Liver (tissue), 9 donors: ENCODE measurements around the gene HS3ST2. TPM values are rescaled to one million over a fixed set of nuclear protein-coding genes. Genes with fewer than 3 reads are reported as not detected.

Experiments used
- DNase-seq: peaks from one replicate; pipeline ENCODE4 v3.0.0-alpha.2; 2017; ENCODE audit warnings: low spot score
- H3K27ac ChIP-seq, 2 donors: one replicate each; pipeline ENCODE4 v1.7.0; 2013; ENCODE audit warnings: inconsistent platforms in 2 of 2, low read length in 2 of 2, control low read depth in 1 of 2, low read depth in 1 of 2, mild to moderate bottlenecking in 1 of 2
- H3K27me3 ChIP-seq, 4 donors: one replicate each; pipeline versions ENCODE4 v1.6.1 to v1.7.0; 2013; ENCODE audit warnings: low read length in 3 of 4, inconsistent platforms in 1 of 4, mild to moderate bottlenecking in 1 of 4, moderate library complexity in 1 of 4; ENCODE audit not compliant: control insufficient read depth in 4 of 4, insufficient read depth in 4 of 4
- H3K36me3 ChIP-seq, 4 donors: one replicate each; pipeline versions ENCODE4 v1.6.1 to v1.7.0; 2013; ENCODE audit warnings: low read length in 3 of 4, mild to moderate bottlenecking in 3 of 4, low read depth in 1 of 4, moderate library complexity in 1 of 4; ENCODE audit not compliant: control insufficient read depth in 4 of 4, insufficient read depth in 3 of 4
- H3K4me1 ChIP-seq, 4 donors: one replicate each; pipeline versions ENCODE4 v1.6.1 to v1.7.0; 2013; ENCODE audit warnings: low read length in 3 of 4, mild to moderate bottlenecking in 3 of 4, moderate library complexity in 1 of 4; ENCODE audit not compliant: control insufficient read depth in 4 of 4, insufficient read depth in 4 of 4
- H3K4me3 ChIP-seq, 3 donors: one replicate each; pipeline versions ENCODE4 v1.6.1 to v1.7.0; 2013; ENCODE audit warnings: low read length in 3 of 3, control low read depth in 1 of 3, low read depth in 1 of 3, mild to moderate bottlenecking in 1 of 3
- H3K9ac ChIP-seq, 2 donors: one replicate each; pipeline ENCODE4 v1.7.0; 2013; ENCODE audit warnings: low read length in 2 of 2, mild to moderate bottlenecking in 2 of 2, moderate library complexity in 2 of 2, control low read depth in 1 of 2, low read depth in 1 of 2
- H3K9me3 ChIP-seq, 4 donors: one replicate each; pipeline versions ENCODE4 v1.6.1 to v1.7.0; 2013; ENCODE audit warnings: low read length in 3 of 4; ENCODE audit not compliant: control insufficient read depth in 4 of 4
- EGR1 ChIP-seq, 2 donors: IDR thresholded peaks; 2 replicates each; pipeline ENCODE4 v1.6.1; 2016 to 2018; ENCODE audit warnings: antibody characterized with exemption in 2 of 2, low read depth in 2 of 2
- FOXA2 ChIP-seq: IDR thresholded peaks from 2 replicates; pipeline ENCODE4 v1.6.1; 2016; ENCODE audit warnings: antibody characterized with exemption
- GABPA ChIP-seq, 2 donors: IDR thresholded peaks in 1 of 2; conservative IDR thresholded peaks in 1 of 2; 2 replicates each; pipeline ENCODE4 v1.6.1; 2016; ENCODE audit warnings: antibody characterized with exemption in 2 of 2, mild to moderate bottlenecking in 1 of 2, moderate library complexity in 1 of 2
- HNF4A ChIP-seq, 2 donors: conservative IDR thresholded peaks; 2 replicates each; pipeline ENCODE4 v1.6.1; 2016; ENCODE audit warnings: antibody characterized with exemption in 2 of 2, mild to moderate bottlenecking in 2 of 2
- HNF4G ChIP-seq: IDR thresholded peaks from 2 replicates; pipeline ENCODE4 v1.6.1; 2016; ENCODE audit warnings: antibody characterized with exemption
- JUND ChIP-seq, 2 donors: IDR thresholded peaks; 2 replicates each; pipeline ENCODE4 v1.6.1; 2016; ENCODE audit warnings: antibody characterized with exemption in 2 of 2
- NR2F2 ChIP-seq: IDR thresholded peaks from 2 replicates; pipeline ENCODE4 v1.6.1; 2016; ENCODE audit warnings: antibody characterized with exemption
- RAD21 ChIP-seq, 2 donors: IDR thresholded peaks; 2 replicates each; pipeline ENCODE4 v1.6.1; 2016; ENCODE audit warnings: antibody characterized with exemption in 2 of 2, mild to moderate bottlenecking in 2 of 2
- RXRA ChIP-seq, 2 donors: IDR thresholded peaks; 2 replicates each; pipeline ENCODE4 v1.6.1; 2017 to 2018; ENCODE audit warnings: antibody characterized with exemption in 2 of 2, mild to moderate bottlenecking in 1 of 2
- SP1 ChIP-seq: IDR thresholded peaks from 2 replicates; pipeline ENCODE4 v1.6.1; 2018; ENCODE audit warnings: antibody characterized with exemption, mild to moderate bottlenecking
- TAF1 ChIP-seq: conservative IDR thresholded peaks from 2 replicates; pipeline ENCODE4 v1.6.1; 2016; ENCODE audit warnings: antibody characterized with exemption, mild to moderate bottlenecking
- YY1 ChIP-seq: IDR thresholded peaks from 2 replicates; pipeline ENCODE4 v1.6.1; 2016; ENCODE audit warnings: antibody characterized with exemption, mild to moderate bottlenecking
- WGBS: extraction: QIAGEN DNeasy Blood & Tissue Kit; methylation state at CpG from one replicate; pipeline ENCODE4 v1.1.7; 2013; 5-methylcytosine and 5-hydroxymethylcytosine counted together
- polyA plus RNA-seq, 2 donors: library from polyadenylated mRNA; stranded (reverse) in 1 of 2; unstranded in 1 of 2; fragments of 200-250 nt in 1 of 2; fragments of >200 nt in 1 of 2; fragmentation: Nextera tagmentation in 1 of 2; extraction: Ambion mirVana in 1 of 2; gene quantifications; one replicate each; pipeline versions ENCODE4 v1.2.1 to v1.2.3, GENCODE V29; 2013 to 2015
- total RNA-seq, 2 donors: library from RNA; depleted of rRNA; stranded (reverse); fragments of >200 nt; gene quantifications; one replicate each; pipeline ENCODE4 v1.2.3, GENCODE V29; 2014
- TF ChIP-seq, protein P1 (sequence below): IDR thresholded peaks from 2 replicates; pipeline ENCODE4 v1.6.1; 2016; ENCODE audit warnings: antibody characterized with exemption
- TF ChIP-seq, protein P2 (sequence below): IDR thresholded peaks from 2 replicates; pipeline ENCODE4 v1.6.1; 2016; ENCODE audit warnings: antibody characterized with exemption, mild to moderate bottlenecking
- TF ChIP-seq, protein P3 (sequence below): fragments of 150-350 bp; IDR thresholded peaks from 2 replicates; pipeline ENCODE4 v1.5.1; 2017; ENCODE audit warnings: improper control_type of control experiment, low read depth, low read length; ENCODE audit not compliant: missing input control
- TF ChIP-seq, protein P4 (sequence below): IDR thresholded peaks from 2 replicates; pipeline ENCODE4 v1.6.1; 2016; ENCODE audit warnings: antibody characterized with exemption
- donor health status: healthy.
- donor health status: healthy.
- donor health status: healthy.
- donor health status: healthy.
- donor health status: healthy.

HS3ST2 gene
- total and polyA plus RNA-seq, 4 donors = 0.08 to 0.14 (median 0.09) TPM; not detected in 1

DNA sequence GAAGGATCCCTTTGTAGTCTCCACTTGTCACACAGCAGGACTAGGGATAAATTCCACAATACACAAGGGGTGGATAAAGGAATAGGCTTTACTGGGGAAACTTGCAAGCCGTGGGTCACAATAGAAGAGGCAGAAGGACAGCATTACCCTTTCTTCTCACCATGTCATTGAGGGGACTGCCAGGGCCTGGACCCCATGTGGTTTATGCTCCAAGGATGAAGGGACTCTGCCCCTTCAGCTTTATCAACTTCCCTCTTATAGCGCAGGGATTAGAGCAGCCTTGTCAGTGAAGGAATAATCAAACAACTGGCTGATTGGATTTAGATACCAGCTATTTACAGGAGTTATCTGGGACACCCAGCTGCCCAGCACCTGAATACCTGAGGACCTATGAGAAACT lies 89.8 kb downstream of the HS3ST2 start:
- TF ChIP-seq HNF4G = no peak
- no peak for TF ChIP-seq RAD21 (IDR thresholded peaks at IDR 0.05)
- TF ChIP-seq, protein P1, sequence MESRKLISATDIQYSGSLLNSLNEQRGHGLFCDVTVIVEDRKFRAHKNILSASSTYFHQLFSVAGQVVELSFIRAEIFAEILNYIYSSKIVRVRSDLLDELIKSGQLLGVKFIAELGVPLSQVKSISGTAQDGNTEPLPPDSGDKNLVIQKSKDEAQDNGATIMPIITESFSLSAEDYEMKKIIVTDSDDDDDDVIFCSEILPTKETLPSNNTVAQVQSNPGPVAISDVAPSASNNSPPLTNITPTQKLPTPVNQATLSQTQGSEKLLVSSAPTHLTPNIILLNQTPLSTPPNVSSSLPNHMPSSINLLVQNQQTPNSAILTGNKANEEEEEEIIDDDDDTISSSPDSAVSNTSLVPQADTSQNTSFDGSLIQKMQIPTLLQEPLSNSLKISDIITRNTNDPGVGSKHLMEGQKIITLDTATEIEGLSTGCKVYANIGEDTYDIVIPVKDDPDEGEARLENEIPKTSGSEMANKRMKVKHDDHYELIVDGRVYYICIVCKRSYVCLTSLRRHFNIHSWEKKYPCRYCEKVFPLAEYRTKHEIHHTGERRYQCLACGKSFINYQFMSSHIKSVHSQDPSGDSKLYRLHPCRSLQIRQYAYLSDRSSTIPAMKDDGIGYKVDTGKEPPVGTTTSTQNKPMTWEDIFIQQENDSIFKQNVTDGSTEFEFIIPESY = no peak
- TF ChIP-seq TAF1 = no peak
- TF ChIP-seq, protein P2, sequence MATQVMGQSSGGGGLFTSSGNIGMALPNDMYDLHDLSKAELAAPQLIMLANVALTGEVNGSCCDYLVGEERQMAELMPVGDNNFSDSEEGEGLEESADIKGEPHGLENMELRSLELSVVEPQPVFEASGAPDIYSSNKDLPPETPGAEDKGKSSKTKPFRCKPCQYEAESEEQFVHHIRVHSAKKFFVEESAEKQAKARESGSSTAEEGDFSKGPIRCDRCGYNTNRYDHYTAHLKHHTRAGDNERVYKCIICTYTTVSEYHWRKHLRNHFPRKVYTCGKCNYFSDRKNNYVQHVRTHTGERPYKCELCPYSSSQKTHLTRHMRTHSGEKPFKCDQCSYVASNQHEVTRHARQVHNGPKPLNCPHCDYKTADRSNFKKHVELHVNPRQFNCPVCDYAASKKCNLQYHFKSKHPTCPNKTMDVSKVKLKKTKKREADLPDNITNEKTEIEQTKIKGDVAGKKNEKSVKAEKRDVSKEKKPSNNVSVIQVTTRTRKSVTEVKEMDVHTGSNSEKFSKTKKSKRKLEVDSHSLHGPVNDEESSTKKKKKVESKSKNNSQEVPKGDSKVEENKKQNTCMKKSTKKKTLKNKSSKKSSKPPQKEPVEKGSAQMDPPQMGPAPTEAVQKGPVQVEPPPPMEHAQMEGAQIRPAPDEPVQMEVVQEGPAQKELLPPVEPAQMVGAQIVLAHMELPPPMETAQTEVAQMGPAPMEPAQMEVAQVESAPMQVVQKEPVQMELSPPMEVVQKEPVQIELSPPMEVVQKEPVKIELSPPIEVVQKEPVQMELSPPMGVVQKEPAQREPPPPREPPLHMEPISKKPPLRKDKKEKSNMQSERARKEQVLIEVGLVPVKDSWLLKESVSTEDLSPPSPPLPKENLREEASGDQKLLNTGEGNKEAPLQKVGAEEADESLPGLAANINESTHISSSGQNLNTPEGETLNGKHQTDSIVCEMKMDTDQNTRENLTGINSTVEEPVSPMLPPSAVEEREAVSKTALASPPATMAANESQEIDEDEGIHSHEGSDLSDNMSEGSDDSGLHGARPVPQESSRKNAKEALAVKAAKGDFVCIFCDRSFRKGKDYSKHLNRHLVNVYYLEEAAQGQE = no peak
- no peak for TF ChIP-seq HNF4A (conservative IDR thresholded peaks at IDR 0.05)
- TF ChIP-seq YY1 = no peak
- TF ChIP-seq, protein P3, sequence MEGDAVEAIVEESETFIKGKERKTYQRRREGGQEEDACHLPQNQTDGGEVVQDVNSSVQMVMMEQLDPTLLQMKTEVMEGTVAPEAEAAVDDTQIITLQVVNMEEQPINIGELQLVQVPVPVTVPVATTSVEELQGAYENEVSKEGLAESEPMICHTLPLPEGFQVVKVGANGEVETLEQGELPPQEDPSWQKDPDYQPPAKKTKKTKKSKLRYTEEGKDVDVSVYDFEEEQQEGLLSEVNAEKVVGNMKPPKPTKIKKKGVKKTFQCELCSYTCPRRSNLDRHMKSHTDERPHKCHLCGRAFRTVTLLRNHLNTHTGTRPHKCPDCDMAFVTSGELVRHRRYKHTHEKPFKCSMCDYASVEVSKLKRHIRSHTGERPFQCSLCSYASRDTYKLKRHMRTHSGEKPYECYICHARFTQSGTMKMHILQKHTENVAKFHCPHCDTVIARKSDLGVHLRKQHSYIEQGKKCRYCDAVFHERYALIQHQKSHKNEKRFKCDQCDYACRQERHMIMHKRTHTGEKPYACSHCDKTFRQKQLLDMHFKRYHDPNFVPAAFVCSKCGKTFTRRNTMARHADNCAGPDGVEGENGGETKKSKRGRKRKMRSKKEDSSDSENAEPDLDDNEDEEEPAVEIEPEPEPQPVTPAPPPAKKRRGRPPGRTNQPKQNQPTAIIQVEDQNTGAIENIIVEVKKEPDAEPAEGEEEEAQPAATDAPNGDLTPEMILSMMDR = no peak
- no peak for TF ChIP-seq NR2F2
- TF ChIP-seq EGR1 (IDR thresholded peaks at IDR 0.05; ENCODE audit: low read depth in 2 of 2) = no peak
- no peak for TF ChIP-seq RXRA (IDR thresholded peaks at IDR 0.05)
- TF ChIP-seq SP1 = no peak
- no peak for TF ChIP-seq GABPA (IDR thresholded peaks at IDR 0.05 in 1 of 2, conservative IDR thresholded peaks at IDR 0.05 in 1 of 2)
- Histone ChIP-seq H3K27me3 (peaks cover 0 to 21% (median 0%) of the 10 kb centered on the region in 4 donors), H3K36me3 (no peaks in the 10 kb centered on the region), H3K4me3 (no peak overlapping the region), H3K4me1 (peaks cover 0 to 4% (median 0%) of the 10 kb centered on the region in 4 donors), H3K9me3 (no peaks in the 10 kb centered on the region), H3K9ac (no peak overlapping the region), H3K27ac (no peak overlapping the region)
- no peak for DNase-seq
- WGBS = 32% methylated on average over 2 of the region's 2 CpGs

DNA sequence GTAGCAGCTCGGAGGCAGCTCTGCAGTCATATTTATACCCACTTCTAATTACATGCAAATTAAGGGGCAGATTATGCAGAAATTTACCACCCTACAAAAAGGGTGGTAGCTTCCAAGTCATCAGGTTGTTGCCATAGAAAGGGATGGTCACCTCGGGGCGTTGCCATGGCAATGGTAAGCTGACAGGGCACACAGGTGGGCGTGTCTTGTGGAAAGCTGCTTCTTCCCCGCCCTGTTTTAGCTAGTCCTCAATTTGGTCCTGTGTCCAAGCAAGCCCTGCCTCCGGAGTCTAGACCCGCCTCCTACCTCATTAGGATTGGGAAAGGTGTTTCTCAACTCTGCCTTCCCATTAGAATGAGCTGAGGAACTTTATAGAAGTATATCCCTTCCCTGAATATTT lies 98.7 kb downstream of the HS3ST2 start:
- 59% methylated on average over 7 of the region's 7 CpGs for WGBS
- H3K36me3 ChIP-seq = no peaks in the 10 kb centered on the region

More for the DNA sequence above, 98.7 kb downstream of the HS3ST2 start:
- Histone ChIP-seq H3K4me3 (no peak overlapping the region), H3K27ac (no peak overlapping the region), H3K27me3 (peaks cover 0 to 5% (median 0%) of the 10 kb centered on the region in 4 donors), H3K4me1 (no peaks in the 10 kb centered on the region), H3K9me3 (no peaks in the 10 kb centered on the region), H3K9ac (no peak overlapping the region)
- no peak for TF ChIP-seq RAD21 (IDR thresholded peaks at IDR 0.05)
- TF ChIP-seq JUND (IDR thresholded peaks at IDR 0.05) = no peak
- TF ChIP-seq HNF4G = no peak
- TF ChIP-seq, protein P4, sequence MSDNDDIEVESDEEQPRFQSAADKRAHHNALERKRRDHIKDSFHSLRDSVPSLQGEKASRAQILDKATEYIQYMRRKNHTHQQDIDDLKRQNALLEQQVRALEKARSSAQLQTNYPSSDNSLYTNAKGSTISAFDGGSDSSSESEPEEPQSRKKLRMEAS = no peak
- TF ChIP-seq, protein P2 = no peak
- TF ChIP-seq, protein P3 = no peak
- TF ChIP-seq GABPA (IDR thresholded peaks at IDR 0.05 in 1 of 2, conservative IDR thresholded peaks at IDR 0.05 in 1 of 2) = no peak
- no peak for TF ChIP-seq EGR1 (IDR thresholded peaks at IDR 0.05; ENCODE audit: low read depth in 2 of 2)
- TF ChIP-seq NR2F2 = no peak
- no peak for TF ChIP-seq TAF1
- no peak for TF ChIP-seq SP1
- no peak for TF ChIP-seq YY1
- no peak for TF ChIP-seq HNF4A (conservative IDR thresholded peaks at IDR 0.05)
- no peak for TF ChIP-seq FOXA2
- DNase-seq = no peak
